Gastroesophageal sphincter (tissue), 4 donors: ENCODE results near the gene CORO6. TPM values are rescaled to one million over a fixed set of nuclear protein-coding genes. Genes with fewer than 3 reads are reported as not detected.

Experiments used
- ATAC-seq: fragments of 150-250 bp; one replicate; pipeline ENCODE4 v1.9.1; 2016; ENCODE audit warnings: mild to moderate bottlenecking, moderate library complexity
- H3K27ac ChIP-seq, 4 donors: fragments of 200-600 bp; sonication (generic) in 3 of 4; 1 replicate in 3 of 4; 2 replicates in 1 of 4; pipeline ENCODE4 v1.5.1; 2016 to 2019
- H3K27me3 ChIP-seq: fragments of 200-600 bp; sonication (generic); one replicate; pipeline ENCODE4 v1.5.1; 2019
- H3K36me3 ChIP-seq, 2 donors: fragments of 200-600 bp; sonication (generic); one replicate each; pipeline ENCODE4 v1.5.1; 2019; ENCODE audit warnings: control low read depth in 1 of 2
- H3K4me1 ChIP-seq, 3 donors: fragments of 200-600 bp; sonication (generic); 1 replicate in 2 of 3; 2 replicates in 1 of 3; pipeline ENCODE4 v1.5.1; 2016 to 2019; ENCODE audit warnings: control low read depth in 2 of 3
- H3K4me3 ChIP-seq, 2 donors: fragments of 200-600 bp; sonication (generic); one replicate each; pipeline ENCODE4 v1.5.1; 2019; ENCODE audit warnings: mild to moderate bottlenecking in 1 of 2, moderate library complexity in 1 of 2
- H3K9me3 ChIP-seq, 3 donors: fragments of 200-600 bp; sonication (generic); one replicate each; pipeline ENCODE4 v1.5.1; 2017 to 2019; ENCODE audit warnings: control low read depth in 2 of 3
- CTCF ChIP-seq, 4 experiments: fragments of 200-600 bp in 2 of 4; fragments of 450-650 bp in 2 of 4; sonication (generic) in 1 of 4; IDR thresholded peaks; one replicate each; pipeline ENCODE4 v1.5.1; 2017 to 2019; ENCODE audit warnings: antibody characterized with exemption in 4 of 4, mild to moderate bottlenecking in 2 of 4, moderate library complexity in 2 of 4
- EP300 ChIP-seq: sonication (generic); formaldehyde crosslinking; IDR thresholded peaks from one replicate; pipeline ENCODE4 v1.6.1; 2017; ENCODE audit warnings: antibody characterized with exemption, mild to moderate bottlenecking
- POLR2A ChIP-seq, 2 donors: fragments of 450-650 bp; IDR thresholded peaks; one replicate each; pipeline ENCODE4 v1.6.1; 2017; ENCODE audit warnings: antibody characterized with exemption in 2 of 2, mild to moderate bottlenecking in 2 of 2, moderate library complexity in 1 of 2
- POLR2AphosphoS5 ChIP-seq: sonication (generic); formaldehyde crosslinking; IDR thresholded peaks from one replicate; pipeline ENCODE4 v1.6.1; 2017; ENCODE audit warnings: antibody characterized with exemption
- WGBS, 2 donors: methylation state at CpG; one replicate each; pipeline ENCODE4 v1.1.5; 2018; ENCODE audit warnings: low coverage in 1 of 2; 5-methylcytosine and 5-hydroxymethylcytosine counted together
- total RNA-seq, 4 donors: library from RNA; depleted of rRNA; stranded (reverse); fragments of >200 nt; gene quantifications; one replicate each; pipeline ENCODE4 v1.1.0, GENCODE V29; 2016

Gene CORO6
- total RNA-seq = 100 to 1,000 TPM in 1 of 4 donors, 10 to 100 TPM in 3; 18.1 to 138 (median 39.4) TPM

GRCh38 chr17:29622337-29623282 is at the start of gene CORO6:
CORO6 (minus strand) TSS chr17:29622912; CDS start chr17:29621421, 1,491 bp downstream.
- WGBS, 2 donors = 0% methylated on average over 6 of the region's 77 CpGs; no CpG with 5 or more reads in 1 of the 2 donors
- Histone ChIP-seq H3K9me3 (no peaks in the 10 kb centered on the region), H3K4me1 (peaks cover 0 to 72% (median 36%) of the 10 kb centered on the region in 3 donors), H3K27ac (peak within 1 kb of the TSS; percentile 66 to 92 (median 88)), H3K27me3 (no peaks in the 10 kb centered on the region), H3K4me3 (peak within 1 kb of the TSS; percentile 59 to 82), H3K36me3 (no peaks in the 10 kb centered on the region)
- TF ChIP-seq EP300 = no peak
- TF ChIP-seq CTCF (IDR thresholded peaks at IDR 0.05) = peak in 1 of 4 experiments; percentile 3
- peak; percentile 9 for TF ChIP-seq POLR2AphosphoS5
- peak; percentile 54 to 55 for TF ChIP-seq POLR2A (IDR thresholded peaks at IDR 0.05)
- peak; percentile 81 for ATAC-seq

- H3K27ac ChIP-seq = no peak overlapping the region
- H3K4me1 ChIP-seq = peaks cover 0 to 12% (median 3%) of the 10 kb centered on the region in 3 donors
- no peak overlapping the region for H3K4me3 ChIP-seq
- H3K27me3 ChIP-seq = no peaks in the 10 kb centered on the region
- TF ChIP-seq CTCF (IDR thresholded peaks at IDR 0.05) (no peak), EP300 (no peak), POLR2A (IDR thresholded peaks at IDR 0.05) (no peak), POLR2AphosphoS5 (no peak)
- H3K9me3 ChIP-seq = no peaks in the 10 kb centered on the region
- no peak for ATAC-seq
- WGBS, 2 donors = 69 to 94% methylated on average over 2 to 5 of the region's 5 CpGs
- peaks cover 0 to 71% of the 10 kb centered on the region in 2 donors for H3K36me3 ChIP-seq
These were observed 48.9 kb upstream of the CORO6 start for GRCh38 chr17:29671661-29672060.

GRCh38 chr17:29669266-29669665 is 46.6 kb upstream of the CORO6 start:
- no peak for ATAC-seq
- Histone ChIP-seq H3K27ac (no peak overlapping the region), H3K4me1 (no peaks in the 10 kb centered on the region), H3K27me3 (no peaks in the 10 kb centered on the region), H3K9me3 (no peaks in the 10 kb centered on the region), H3K36me3 (peaks cover 0 to 88% of the 10 kb centered on the region in 2 donors), H3K4me3 (no peak overlapping the region)
- TF ChIP-seq EP300 = no peak
- TF ChIP-seq CTCF (IDR thresholded peaks at IDR 0.05) = no peak
- no peak for TF ChIP-seq POLR2AphosphoS5
- no peak for TF ChIP-seq POLR2A (IDR thresholded peaks at IDR 0.05)

DNA sequence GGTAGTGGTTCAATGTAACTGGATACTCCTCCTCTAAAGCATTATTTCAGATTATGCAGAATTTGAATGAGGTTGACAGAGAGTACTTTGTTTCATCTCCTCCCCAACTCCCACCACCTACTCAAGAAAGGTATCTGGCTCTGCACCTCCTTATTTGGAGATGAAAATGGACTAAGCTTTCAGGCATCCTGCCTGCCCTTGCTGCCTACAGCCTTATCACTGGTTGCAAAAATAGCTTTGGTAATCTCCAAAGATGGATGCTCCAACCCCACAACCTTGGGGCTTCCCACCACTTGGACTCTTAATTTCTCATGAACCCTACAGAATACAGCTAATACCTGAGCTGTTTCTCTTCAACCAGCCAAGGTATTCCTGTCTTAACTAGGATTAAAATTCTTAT is 45.3 kb upstream of the CORO6 start:
- Histone ChIP-seq H3K4me3 (no peak overlapping the region), H3K36me3 (peaks cover 0 to 91% of the 10 kb centered on the region in 2 donors), H3K4me1 (peaks cover 0 to 3% (median 3%) of the 10 kb centered on the region in 3 donors), H3K9me3 (no peaks in the 10 kb centered on the region), H3K27ac (no peak overlapping the region), H3K27me3 (no peaks in the 10 kb centered on the region)
- no peak for ATAC-seq
- TF ChIP-seq EP300 (no peak), POLR2A (IDR thresholded peaks at IDR 0.05) (no peak), CTCF (IDR thresholded peaks at IDR 0.05) (no peak), POLR2AphosphoS5 (no peak)

DNA sequence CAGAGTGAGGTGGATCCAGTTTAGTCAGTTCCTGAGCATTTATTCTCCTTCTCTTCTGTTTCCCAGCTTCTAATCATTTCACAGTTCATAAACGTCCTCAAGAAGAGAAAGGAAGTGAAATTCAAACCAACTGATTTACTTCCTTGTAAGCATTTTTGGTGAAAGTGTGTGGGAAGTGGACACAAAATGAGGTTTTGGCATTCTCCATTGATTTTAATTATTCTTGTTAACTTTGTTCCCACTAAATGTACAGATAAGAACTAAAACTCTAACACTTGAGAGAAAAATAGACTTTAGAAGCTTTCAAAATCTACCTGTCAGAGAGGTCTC is 42.7 kb upstream of the CORO6 start:
- 10 to 21% methylated on average over 1 of the region's 1 CpG for WGBS, 2 donors
- H3K4me3 ChIP-seq = no peak overlapping the region
- ATAC-seq = no peak
- no peak for TF ChIP-seq EP300
- H3K27me3 ChIP-seq = no peaks in the 10 kb centered on the region
- H3K36me3 ChIP-seq = peaks cover 0 to 78% of the 10 kb centered on the region in 2 donors
- no peaks in the 10 kb centered on the region for H3K9me3 ChIP-seq
- H3K4me1 ChIP-seq = peaks cover 0 to 6% (median 5%) of the 10 kb centered on the region in 3 donors
- H3K27ac ChIP-seq = no peak overlapping the region
